ENCODE results near the gene CD70.

DNA sequence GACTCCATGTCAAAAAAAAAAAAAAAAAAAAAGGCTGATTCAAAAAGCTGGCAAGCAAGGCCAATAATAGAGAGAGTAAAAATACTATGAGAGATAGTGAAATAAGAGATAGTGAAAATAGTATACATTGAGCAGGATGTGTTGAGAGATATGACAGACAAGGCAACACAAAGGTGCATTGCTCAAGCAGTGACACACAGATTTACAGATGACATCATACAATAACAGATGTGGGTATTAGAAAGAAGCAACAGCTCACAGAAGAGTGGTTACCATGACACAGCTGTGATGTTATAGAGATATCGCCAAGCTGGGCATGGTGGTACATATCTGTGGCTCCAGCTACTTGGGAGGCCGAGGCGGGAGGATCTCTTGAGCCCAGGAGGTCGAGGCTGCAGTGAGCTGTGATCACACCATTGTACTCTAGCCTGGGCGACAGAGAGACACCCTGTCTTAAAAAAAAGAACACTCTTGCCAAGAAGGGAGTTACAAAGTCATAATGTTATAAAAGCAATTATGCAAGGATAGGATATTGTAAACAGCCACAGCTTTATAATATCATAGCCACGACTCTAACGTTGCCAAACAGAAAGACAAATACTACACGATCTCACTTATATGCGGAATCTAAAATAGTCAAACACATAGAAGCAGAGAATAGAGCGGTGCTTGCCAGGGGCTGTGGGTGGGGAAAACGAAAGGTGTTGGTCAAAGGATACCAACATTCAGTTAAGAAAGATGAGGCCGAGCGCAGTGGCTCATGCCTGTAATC is 49.8 kb downstream of the CD70 start:
- TF ChIP-seq POLR2A (IDR thresholded peaks at IDR 0.05; ENCODE audit: low read length): peak; percentile 37
- no peak for TF ChIP-seq GATA1 (IDR thresholded peaks at IDR 0.05; ENCODE audit: low read depth, low read length)

All from erythroblast (primary cell).